Measurements from ENCODE around the gene C9orf78. TPM values are rescaled to one million over a fixed set of nuclear protein-coding genes. Genes with fewer than 3 reads are reported as not detected.

Gene C9orf78
- total and polyA plus RNA-seq, 9 of the 15 experiments (the other 6 are each of a cell fraction or from before 2014, with no cell fraction given): 94.6 to 266 (median 202) TPM

- peak in 1 of 2 experiments; percentile 87; a peak in 2 of 4 replicates for TF ChIP-seq MAZ (CRISPR knock-in tag; conservative IDR thresholded peaks at IDR 0.05 in 1 of 2, IDR thresholded peaks at IDR 0.05 in 1 of 2)
- TF ChIP-seq JUND (IDR thresholded peaks at IDR 0.05; ENCODE audit: borderline replicate concordance, low read depth, low read length): no peak
- peak; percentile 18; the same call in 1 of the 3 replicates for TF ChIP-seq JUND (tag; IDR thresholded peaks at IDR 0.05; ENCODE audit: borderline replicate concordance, low read depth, low read length)
- 0 out of 2 replicates have a peak, but pooled peaks have one; percentile 8 for TF ChIP-seq THRAP3 (IDR thresholded peaks at IDR 0.05; ENCODE audit: borderline replicate concordance)
- TF ChIP-seq ELF1 (tag; IDR thresholded peaks at IDR 0.05): 0 out of 2 replicates have a peak, but pooled peaks have one; percentile 44
- peak in 1 of 2 experiments; percentile 41; a peak in 1 of 4 replicates for TF ChIP-seq SRF (CRISPR knock-in tag; IDR thresholded peaks at IDR 0.05)
- no peak for TF ChIP-seq KAT8 (IDR thresholded peaks at IDR 0.05; ENCODE audit: low read depth)
- no peak for TF ChIP-seq E4F1 (CRISPR knock-in tag; IDR thresholded peaks at IDR 0.05; ENCODE audit: borderline replicate concordance)
- TF ChIP-seq, protein P1, sequence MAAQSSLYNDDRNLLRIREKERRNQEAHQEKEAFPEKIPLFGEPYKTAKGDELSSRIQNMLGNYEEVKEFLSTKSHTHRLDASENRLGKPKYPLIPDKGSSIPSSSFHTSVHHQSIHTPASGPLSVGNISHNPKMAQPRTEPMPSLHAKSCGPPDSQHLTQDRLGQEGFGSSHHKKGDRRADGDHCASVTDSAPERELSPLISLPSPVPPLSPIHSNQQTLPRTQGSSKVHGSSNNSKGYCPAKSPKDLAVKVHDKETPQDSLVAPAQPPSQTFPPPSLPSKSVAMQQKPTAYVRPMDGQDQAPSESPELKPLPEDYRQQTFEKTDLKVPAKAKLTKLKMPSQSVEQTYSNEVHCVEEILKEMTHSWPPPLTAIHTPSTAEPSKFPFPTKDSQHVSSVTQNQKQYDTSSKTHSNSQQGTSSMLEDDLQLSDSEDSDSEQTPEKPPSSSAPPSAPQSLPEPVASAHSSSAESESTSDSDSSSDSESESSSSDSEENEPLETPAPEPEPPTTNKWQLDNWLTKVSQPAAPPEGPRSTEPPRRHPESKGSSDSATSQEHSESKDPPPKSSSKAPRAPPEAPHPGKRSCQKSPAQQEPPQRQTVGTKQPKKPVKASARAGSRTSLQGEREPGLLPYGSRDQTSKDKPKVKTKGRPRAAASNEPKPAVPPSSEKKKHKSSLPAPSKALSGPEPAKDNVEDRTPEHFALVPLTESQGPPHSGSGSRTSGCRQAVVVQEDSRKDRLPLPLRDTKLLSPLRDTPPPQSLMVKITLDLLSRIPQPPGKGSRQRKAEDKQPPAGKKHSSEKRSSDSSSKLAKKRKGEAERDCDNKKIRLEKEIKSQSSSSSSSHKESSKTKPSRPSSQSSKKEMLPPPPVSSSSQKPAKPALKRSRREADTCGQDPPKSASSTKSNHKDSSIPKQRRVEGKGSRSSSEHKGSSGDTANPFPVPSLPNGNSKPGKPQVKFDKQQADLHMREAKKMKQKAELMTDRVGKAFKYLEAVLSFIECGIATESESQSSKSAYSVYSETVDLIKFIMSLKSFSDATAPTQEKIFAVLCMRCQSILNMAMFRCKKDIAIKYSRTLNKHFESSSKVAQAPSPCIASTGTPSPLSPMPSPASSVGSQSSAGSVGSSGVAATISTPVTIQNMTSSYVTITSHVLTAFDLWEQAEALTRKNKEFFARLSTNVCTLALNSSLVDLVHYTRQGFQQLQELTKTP (IDR thresholded peaks at IDR 0.05; ENCODE audit: low read depth in 1 of 2, partially characterized antibody in 2 of 2): peak in 1 of 2 experiments; percentile 34
Measured at GRCh38 chr9:129783516-129784361, 51.3 kb downstream of the C9orf78 start (continued).
